Cerebellar nuclear complex (tissue), 1 donor: ENCODE measurements around the gene KIF19.
"Not testable (repeated sequence)": the region's sequence is repeated elsewhere in the genome, so short reads cannot be mapped to it uniquely, and the experiment has no call there.

Experiments used
- DNase-seq, 2 experiments: peaks; one replicate each; lab custom pipeline; 2025; lab: John Stamatoyannopoulos, UW

KIF19 gene

DNA sequence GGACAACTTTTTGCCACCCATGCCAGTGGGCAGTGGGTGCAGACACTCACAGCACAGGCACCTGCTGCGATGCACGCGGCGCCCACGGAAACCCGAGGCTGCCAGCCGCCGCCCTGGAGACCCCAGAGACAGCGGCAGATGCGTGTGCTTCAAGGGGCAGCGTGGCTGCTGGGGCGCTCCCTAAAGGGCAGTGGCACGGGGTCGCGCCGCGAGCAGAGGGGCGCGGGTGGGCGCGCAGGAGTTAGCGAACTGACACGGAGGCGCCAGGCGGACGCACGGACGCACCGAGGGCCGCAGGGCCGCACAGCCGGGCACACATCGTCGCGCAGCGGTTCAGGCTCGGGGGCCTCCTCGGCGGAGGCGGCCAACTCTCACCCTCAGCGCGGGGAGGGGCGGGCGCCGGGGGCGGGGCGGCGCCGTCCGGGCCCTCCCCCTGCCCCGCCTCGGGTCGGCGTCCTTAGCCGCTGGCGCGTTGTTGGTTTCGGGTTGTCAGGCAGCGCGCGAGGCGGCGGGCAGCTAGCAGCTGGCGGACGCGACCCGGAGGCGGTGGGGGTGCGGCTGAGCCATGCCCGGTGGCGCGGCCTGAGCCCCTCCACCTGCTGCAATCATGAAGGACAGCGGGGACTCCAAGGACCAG, at the start of gene KIF19:
KIF19 (plus strand) TSS at position 484 of the 637 bp plus-strand sequence; CDS start at position 608, 124 bp downstream.
- no peak for DNase-seq

- no peak for DNase-seq
Measured at GRCh38 chr17:74276541-74277009, 49.5 kb upstream of the KIF19 start.

GRCh38 chr17:74277935-74278334, 48.1 kb upstream of the KIF19 start:
- no peak for DNase-seq

DNA sequence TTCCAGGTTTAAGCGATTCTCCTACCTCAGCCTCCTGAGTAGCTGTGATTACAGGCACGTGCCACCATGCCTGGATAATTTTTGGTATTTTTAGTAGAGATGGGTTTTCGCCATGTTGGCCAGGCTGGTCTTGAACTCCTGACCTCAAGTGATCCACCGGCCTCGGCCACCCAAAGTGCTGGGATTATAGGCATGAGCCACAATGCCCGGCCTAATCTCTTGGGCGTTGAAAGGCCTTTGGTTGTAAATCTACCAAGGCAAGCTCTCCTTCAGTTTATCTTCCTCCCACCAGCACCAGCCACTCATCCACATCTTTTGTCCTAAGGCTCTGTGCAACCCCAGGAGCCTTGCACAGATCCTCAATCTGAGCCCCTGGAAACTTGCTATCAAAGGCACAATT, 46.4 kb upstream of the KIF19 start:
- not testable (repeated sequence) for DNase-seq

DNA sequence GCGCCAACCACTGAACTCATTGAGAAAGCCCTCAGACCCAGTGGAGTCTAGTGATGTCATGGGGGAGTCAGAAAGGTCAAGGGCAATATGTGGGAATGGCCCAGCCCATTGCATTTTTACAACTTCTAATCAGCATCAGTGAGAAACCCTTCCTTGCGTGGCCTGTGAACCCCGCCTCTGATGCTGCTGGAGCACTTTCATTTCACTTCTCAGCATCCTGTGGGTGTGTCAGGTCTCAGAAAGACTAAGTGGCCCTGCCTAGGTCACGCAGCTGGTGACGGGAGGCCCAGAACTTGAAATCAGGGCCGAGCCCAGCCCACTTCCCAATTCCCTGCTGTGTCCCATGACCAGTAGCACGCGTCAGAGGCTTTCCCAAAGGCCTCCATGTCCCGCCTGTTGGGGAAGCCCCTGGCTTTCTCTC, 45.9 kb upstream of the KIF19 start:
- no peak for DNase-seq

GRCh38 chr17:74281799-74282198, 44.2 kb upstream of the KIF19 start:
- no peak for DNase-seq

DNA sequence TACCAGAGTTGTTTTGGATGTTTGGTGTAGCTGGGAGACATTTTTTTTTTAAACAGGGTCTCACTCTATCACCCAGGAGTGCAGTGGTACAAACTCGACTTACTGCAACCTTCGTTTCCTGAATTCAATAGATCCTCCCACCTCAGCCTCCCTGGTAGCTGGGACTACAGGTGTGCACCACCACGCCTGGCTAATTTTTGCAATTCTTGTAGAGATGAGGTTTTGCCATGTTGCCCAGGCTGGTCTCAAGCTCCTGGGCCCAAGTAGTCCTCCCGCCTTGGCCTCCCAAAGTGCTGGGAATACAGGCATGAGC, 43.8 kb upstream of the KIF19 start:
- not testable (repeated sequence) for DNase-seq

GRCh38 chr17:74282587-74283370, 43.2 kb upstream of the KIF19 start:
- DNase-seq: no peak

- no peak for DNase-seq
Measured at GRCh38 chr17:74283371-74283673, 42.7 kb upstream of the KIF19 start.

DNA sequence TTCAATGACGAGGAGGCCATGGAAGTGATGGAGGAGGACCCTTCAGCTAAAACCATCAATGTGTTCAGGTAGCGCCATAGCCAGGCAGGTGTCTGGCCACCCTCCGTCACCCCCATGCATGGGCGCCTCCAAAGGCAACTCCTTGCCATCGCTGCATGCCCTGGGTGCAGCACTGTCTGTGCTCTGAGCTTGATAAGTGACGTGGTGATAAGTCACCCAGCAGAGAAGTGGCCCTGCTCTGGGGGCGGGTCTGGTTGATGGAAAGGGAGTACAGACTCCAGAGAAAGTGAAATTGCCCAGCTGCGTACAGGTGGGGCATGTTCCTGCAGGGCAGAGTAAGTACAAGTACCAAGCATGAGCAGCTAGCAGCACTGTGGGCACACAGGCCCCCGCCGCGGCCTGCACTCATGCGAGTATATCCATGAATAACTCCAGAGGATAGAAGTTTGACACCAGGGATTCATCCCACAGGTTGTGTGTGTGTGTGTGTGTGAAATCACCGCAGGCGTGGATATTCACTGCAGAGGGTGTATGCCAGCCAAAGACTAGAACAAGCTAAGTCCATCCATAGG, 38.9 kb upstream of the KIF19 start:
- no peak for DNase-seq

DNA sequence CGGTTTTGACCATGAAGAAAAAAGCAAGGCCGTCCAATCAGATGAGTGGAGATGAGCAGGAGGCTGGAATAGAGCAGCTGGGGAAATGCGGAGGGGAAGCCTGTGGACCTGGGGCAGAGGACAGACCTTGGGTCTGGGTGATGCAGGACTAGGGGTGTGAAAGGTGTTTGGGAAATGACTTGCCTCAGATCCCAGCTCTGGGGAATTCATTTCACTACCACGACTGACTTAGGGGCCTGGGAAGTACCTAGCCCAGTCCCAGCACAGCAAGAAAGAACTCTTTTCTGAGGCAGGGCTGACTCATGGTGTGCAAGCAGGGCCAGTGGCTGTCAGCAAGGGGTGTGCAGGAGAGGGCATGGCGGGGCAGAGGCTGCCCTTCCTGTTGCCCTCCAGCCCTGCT, 37.2 kb upstream of the KIF19 start:
- no peak for DNase-seq

GRCh38 chr17:74289688-74290087, 36.3 kb upstream of the KIF19 start:
- DNase-seq: no peak

GRCh38 chr17:74290340-74290739, 35.7 kb upstream of the KIF19 start:
- DNase-seq: no peak

- no peak for DNase-seq
Measured at GRCh38 chr17:74292495-74292894, 33.5 kb upstream of the KIF19 start.

DNA sequence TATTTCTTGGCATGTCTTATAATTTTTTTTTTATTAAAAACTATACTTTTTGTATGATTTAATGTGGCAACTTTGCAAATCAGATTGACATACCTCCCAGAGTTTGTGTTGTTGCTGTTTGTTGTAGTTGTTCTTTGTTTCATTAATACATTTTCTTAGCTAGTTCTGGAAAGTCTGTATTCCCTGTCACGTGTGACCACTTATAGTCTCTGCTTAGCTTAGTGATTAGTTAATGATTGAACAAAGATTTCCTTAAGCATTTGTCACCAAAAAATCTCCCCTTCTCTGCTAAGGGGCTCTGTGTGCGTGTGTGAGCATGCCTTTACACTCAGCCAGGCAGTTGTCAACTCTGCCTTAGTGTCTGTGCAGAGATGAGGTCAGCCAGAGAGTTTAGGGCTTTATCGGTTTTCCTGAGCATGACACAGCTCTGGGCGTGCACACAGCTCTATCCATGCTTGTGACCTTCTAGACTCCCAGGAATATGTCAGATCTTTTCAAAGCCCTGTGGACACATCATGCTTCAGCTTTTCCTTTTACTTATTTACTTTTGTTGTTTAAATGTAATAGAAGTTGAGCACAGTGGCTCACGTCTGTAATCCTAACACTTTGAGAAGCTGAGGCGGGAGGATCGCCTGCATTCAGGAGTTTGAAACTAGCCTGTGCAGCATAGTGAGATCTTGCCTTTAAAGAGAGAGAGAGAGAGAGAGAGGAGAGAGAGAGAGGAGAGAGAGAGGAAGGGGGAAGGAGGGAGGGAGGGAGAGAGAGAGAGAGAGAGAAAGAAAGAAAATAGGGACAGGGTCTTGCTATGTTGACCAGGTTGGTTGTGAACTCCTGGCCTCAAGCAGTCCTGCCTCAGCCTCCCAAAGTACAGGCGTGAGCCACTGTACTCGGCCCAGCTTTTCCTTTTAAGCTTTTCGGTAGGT, 30.1 kb upstream of the KIF19 start:
- DNase-seq: no peak

GRCh38 chr17:74296548-74296936, 29.5 kb upstream of the KIF19 start:
- no peak for DNase-seq

- DNase-seq: no peak
Measured at GRCh38 chr17:74297941-74298340, 28.1 kb upstream of the KIF19 start.

GRCh38 chr17:74298778-74299177, 27.2 kb upstream of the KIF19 start:
- no peak for DNase-seq

DNA sequence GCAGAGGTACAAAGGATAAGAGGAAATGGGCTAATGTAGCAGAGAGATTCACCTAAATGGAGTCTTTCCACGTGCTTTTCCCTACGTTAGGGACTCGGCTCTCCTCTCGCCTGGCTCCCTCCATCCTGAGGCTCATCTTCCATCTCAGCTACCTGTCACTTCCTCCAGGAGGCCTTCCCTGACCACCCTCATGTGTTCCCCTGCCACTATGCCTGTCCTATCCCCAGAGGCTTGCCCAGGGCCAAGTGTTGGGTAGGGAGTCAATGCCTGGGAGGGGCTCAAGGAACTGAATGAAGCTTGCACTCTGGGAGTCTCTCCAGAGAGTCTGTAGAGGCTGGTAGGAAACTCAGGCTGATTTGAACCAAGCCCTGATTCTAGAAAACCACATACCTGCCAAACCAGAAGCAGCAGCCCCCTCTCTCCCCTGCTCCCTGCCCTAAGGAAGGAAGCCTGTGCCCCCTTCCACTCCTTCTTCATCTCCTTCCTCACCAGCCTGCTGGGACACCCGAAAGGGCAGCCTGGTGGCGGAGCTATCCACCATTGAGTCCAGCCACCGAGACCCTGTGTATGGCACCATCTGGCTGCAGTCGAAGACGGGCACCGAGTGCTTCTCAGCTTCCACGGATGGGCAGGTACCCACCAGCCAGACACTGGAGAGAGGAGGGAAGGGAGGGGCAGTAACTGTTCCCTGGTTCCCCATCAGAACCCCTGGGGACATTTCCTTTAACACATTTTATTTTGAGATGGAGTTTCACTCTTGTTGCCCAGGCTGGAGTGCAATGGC, 26.6 kb upstream of the KIF19 start:
- DNase-seq: no peak

- no peak for DNase-seq
Measured at GRCh38 chr17:74303305-74303704, 22.7 kb upstream of the KIF19 start.

- DNase-seq: no peak
Measured at GRCh38 chr17:74304184-74304583, 21.8 kb upstream of the KIF19 start.
